Prostate gland (tissue), 2 donors: ENCODE results near the gene CAND2. TPM values are rescaled to one million over a fixed set of nuclear protein-coding genes. Genes with fewer than 3 reads are reported as not detected.

ENCODE experiments used
- DNase-seq: peaks from one replicate; pipeline ENCODE4 v3.0.0-alpha.2; 2019; ENCODE audit warnings: low spot score
- H3K27ac ChIP-seq, 2 donors: fragments of 200-600 bp; sonication (generic); 2 replicates each; pipeline ENCODE4 v1.5.1; 2017 to 2019
- H3K27me3 ChIP-seq: fragments of 200-600 bp; sonication (generic); replicated peaks from 2 replicates; pipeline ENCODE4 v1.5.1; 2019; ENCODE audit not compliant: insufficient read depth
- H3K36me3 ChIP-seq, 2 donors: fragments of 200-600 bp; sonication (generic); 1 replicate in 1 of 2; 2 replicates in 1 of 2; pipeline versions ENCODE4 v1.5.1 to v1.8.1; 2017 to 2019
- H3K4me1 ChIP-seq: fragments of 200-600 bp; sonication (generic); replicated peaks from 2 replicates; pipeline ENCODE4 v1.5.1; 2019
- H3K4me3 ChIP-seq, 2 donors: fragments of 200-600 bp; sonication (generic); 2 replicates each; pipeline ENCODE4 v1.5.1; 2017 to 2019
- H3K9me3 ChIP-seq: fragments of 200-600 bp; sonication (generic); 2 replicates; pipeline ENCODE4 v1.5.1; 2017
- CTCF ChIP-seq, 4 experiments: fragments of 200-600 bp in 2 of 4; fragments of 450-650 bp in 2 of 4; sonication (generic) in 2 of 4; IDR thresholded peaks; 1 replicate in 3 of 4; 2 replicates in 1 of 4; pipeline ENCODE4 v1.5.1; 2016 to 2019; ENCODE audit warnings: antibody characterized with exemption in 4 of 4, mild to moderate bottlenecking in 2 of 4, moderate library complexity in 2 of 4
- POLR2A ChIP-seq: fragments of 450-650 bp; IDR thresholded peaks from one replicate; pipeline ENCODE4 v1.6.1; 2016; ENCODE audit warnings: antibody characterized with exemption, mild to moderate bottlenecking
- POLR2AphosphoS5 ChIP-seq: sonication (generic); formaldehyde crosslinking; IDR thresholded peaks from one replicate; pipeline ENCODE4 v1.6.1; 2017; ENCODE audit warnings: antibody characterized with exemption
- WGBS: methylation state at CpG from one replicate; pipeline ENCODE4 v1.1.5; 2018; 5-methylcytosine and 5-hydroxymethylcytosine counted together
- intact Hi-C: fragments of 100-400 bp; cut with DNase I; formaldehyde crosslinking; loops from one replicate; pipeline ENCODE4 v1.14.2; 2022
- total RNA-seq, 2 donors: library from RNA; depleted of rRNA; stranded (reverse); fragments of >200 nt; gene quantifications; one replicate each; pipeline ENCODE4 v1.1.0, GENCODE V29; 2016

Gene CAND2
- total RNA-seq, 2 donors from 2014 or later = 8.4 to 86.3 TPM

DNA sequence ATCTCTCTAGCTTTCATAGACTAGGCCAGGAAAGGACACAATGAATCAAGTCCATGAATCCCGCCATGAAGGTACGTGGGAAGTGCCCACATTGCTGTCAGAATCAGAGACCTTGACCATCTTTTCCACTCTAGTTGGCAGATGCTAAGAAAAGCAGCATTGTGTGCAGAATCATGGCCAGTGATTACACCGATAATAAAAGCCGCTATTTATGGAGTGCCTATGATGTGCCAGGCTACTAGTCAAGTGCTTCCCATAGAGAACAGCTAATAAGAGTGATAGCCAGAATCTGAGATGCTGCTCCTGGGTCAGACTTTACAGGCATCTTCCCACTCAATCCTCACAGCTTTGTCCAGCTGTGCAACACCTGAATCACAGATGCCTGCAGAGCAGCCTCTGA lies 58.1 kb downstream of the CAND2 start:
- no peaks in the 10 kb centered on the region for H3K36me3 ChIP-seq
- H3K27me3 ChIP-seq = no peaks in the 10 kb centered on the region
- TF ChIP-seq CTCF (IDR thresholded peaks at IDR 0.05) = no peak
- 95% methylated on average over 4 of the region's 4 CpGs for WGBS
- no peaks in the 10 kb centered on the region for H3K4me1 ChIP-seq
- no peak overlapping the region for H3K4me3 ChIP-seq
- H3K9me3 ChIP-seq = no peaks in the 10 kb centered on the region
- intact Hi-C loops = no loop called here
- no peak for DNase-seq
- H3K27ac ChIP-seq = no peak overlapping the region

- Histone ChIP-seq H3K4me3 (no peak overlapping the region), H3K27ac (no peak overlapping the region), H3K9me3 (no peaks in the 10 kb centered on the region), H3K4me1 (no peaks in the 10 kb centered on the region), H3K27me3 (no peaks in the 10 kb centered on the region), H3K36me3 (no peaks in the 10 kb centered on the region)
- DNase-seq = no peak
- 77% methylated on average over 5 of the region's 5 CpGs for whole genome bisulfite sequencing
- TF ChIP-seq CTCF (IDR thresholded peaks at IDR 0.05) (no peak), POLR2AphosphoS5 (no peak), POLR2A (no peak)
- intact Hi-C loops = no loop called here
These were observed 60.1 kb downstream of the CAND2 start for GRCh38 chr3:12856626-12857025.

- H3K4me1 ChIP-seq = no peaks in the 10 kb centered on the region
- no peak overlapping the region for H3K4me3 ChIP-seq
- H3K9me3 ChIP-seq = no peaks in the 10 kb centered on the region
- H3K27ac ChIP-seq = no peak overlapping the region
- H3K27me3 ChIP-seq = no peaks in the 10 kb centered on the region
- no peak for DNase-seq
- no peak for TF ChIP-seq POLR2A
- TF ChIP-seq POLR2AphosphoS5 = no peak
- TF ChIP-seq CTCF (IDR thresholded peaks at IDR 0.05) = no peak
- intact Hi-C loops = no loop called here
- WGBS = 76% methylated on average over 7 of the region's 7 CpGs
- no peaks in the 10 kb centered on the region for H3K36me3 ChIP-seq
These were observed 63.4 kb downstream of the CAND2 start for GRCh38 chr3:12859840-12860239.

- intact Hi-C loops = no loop called here
- WGBS = 89% methylated on average over 5 of the region's 5 CpGs
- Histone ChIP-seq H3K27ac (no peak overlapping the region), H3K4me3 (no peak overlapping the region), H3K9me3 (no peaks in the 10 kb centered on the region), H3K27me3 (no peaks in the 10 kb centered on the region), H3K4me1 (no peaks in the 10 kb centered on the region), H3K36me3 (no peaks in the 10 kb centered on the region)
- TF ChIP-seq CTCF (IDR thresholded peaks at IDR 0.05) (no peak), POLR2A (no peak), POLR2AphosphoS5 (no peak)
- no peak for DNase-seq
These were observed 65.1 kb downstream of the CAND2 start for GRCh38 chr3:12861611-12862010.

DNA sequence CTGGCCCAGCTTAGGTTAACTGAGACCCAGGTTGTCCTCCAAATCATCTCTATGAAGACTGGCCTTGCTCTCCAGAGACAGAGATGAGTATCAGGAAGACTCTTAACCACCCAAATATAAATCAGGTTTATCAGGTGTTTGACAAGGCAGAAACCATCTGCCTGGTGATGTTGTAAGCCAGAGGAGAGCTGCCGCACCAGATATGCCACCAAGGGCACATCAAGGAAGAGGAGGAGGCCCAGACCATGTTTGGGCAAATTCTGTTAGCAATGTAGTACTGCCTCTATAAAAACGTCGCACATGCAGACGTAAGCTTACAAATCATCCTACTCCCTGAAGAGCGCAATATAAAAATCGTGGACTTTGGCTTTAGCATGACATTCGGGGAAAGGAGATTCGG lies 65.9 kb downstream of the CAND2 start:
- no peaks in the 10 kb centered on the region for H3K4me1 ChIP-seq
- no peak for DNase-seq
- WGBS = 80% methylated on average over 8 of the region's 8 CpGs
- H3K27ac ChIP-seq = no peak overlapping the region
- TF ChIP-seq CTCF (IDR thresholded peaks at IDR 0.05) = no peak
- no peak for TF ChIP-seq POLR2AphosphoS5
- TF ChIP-seq POLR2A = no peak
- intact Hi-C loops = no loop called here
- H3K36me3 ChIP-seq = no peaks in the 10 kb centered on the region
- no peak overlapping the region for H3K4me3 ChIP-seq
- no peaks in the 10 kb centered on the region for H3K9me3 ChIP-seq
- H3K27me3 ChIP-seq = no peaks in the 10 kb centered on the region
